Measurements from ENCODE around the gene ANKH. TPM values are rescaled to one million over a fixed set of nuclear protein-coding genes. Genes with fewer than 3 reads are reported as not detected.

The ANKH gene
- total RNA-seq, 1 experiment from 2014 or later = 65.2 TPM

DNA sequence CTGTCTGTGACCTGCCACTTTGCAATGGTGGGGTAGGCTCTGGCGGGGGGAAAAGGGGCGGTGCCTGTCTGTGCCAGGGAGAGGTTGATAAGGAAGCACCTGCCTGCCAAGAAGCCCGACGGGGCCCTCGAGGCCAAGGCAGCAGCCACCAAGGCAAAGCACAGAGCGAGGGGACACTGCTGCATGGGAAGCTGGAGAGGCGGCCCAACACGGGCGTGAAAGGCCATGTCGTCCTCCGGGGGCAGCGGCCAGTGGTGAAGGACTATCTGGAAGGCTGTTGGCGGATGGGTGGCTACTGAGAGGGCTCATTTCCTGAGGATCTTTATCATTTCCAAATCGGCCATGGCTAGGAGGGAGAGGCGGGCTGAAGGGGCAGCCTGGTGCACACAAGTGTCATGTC, 140.7 kb downstream of the ANKH start (continued):
- TF ChIP-seq CTCF (IDR thresholded peaks at IDR 0.05 in 2 of 3, conservative IDR thresholded peaks at IDR 0.05 in 1 of 3; ENCODE audit: borderline replicate concordance in 1 of 3, insufficient read depth in 1 of 3, low read depth in 2 of 3, low read length in 2 of 3) = no peak
- no peak for TF ChIP-seq YY1 (IDR thresholded peaks at IDR 0.05; ENCODE audit: extremely low read depth, insufficient replicate concordance, low read depth, low read length)
- TF ChIP-seq POLR2A (IDR thresholded peaks at IDR 0.05; ENCODE audit: borderline replicate concordance, extremely low read depth, insufficient read depth, insufficient read length) = no peak

- Histone ChIP-seq H3K9me3 (ENCODE audit: control insufficient read depth in 1 of 2, insufficient read depth in 1 of 2, low read depth in 1 of 2, low read length in 2 of 2) (no peaks in the 10 kb centered on the region), H3K36me3 (ENCODE audit: control insufficient read depth in 1 of 2, insufficient read depth in 2 of 2, low read length in 2 of 2) (no peaks in the 10 kb centered on the region), H3K9ac (ENCODE audit: low read length) (no peak overlapping the region), H3K27ac (ENCODE audit: low read depth, low read length) (no peak overlapping the region), H2AFZ (ENCODE audit: low read depth, low read length, poor library complexity, severe bottlenecking) (no peak overlapping the region), H3K4me3 (replicated peaks in 1 of 2; ENCODE audit: low read depth in 1 of 2, low read length in 2 of 2) (no peak overlapping the region), H3K79me2 (ENCODE audit: insufficient read depth, low read length) (no peaks in the 10 kb centered on the region), H3K4me2 (ENCODE audit: low read length) (no peak overlapping the region), H3K4me1 (ENCODE audit: control insufficient read depth in 1 of 2, insufficient read depth in 2 of 2, low read length in 2 of 2) (no peaks in the 10 kb centered on the region), H3K27me3 (ENCODE audit: insufficient read depth, low read length) (no peaks in the 10 kb centered on the region), H4K20me1 (ENCODE audit: insufficient read depth) (no peaks in the 10 kb centered on the region), H3K9me2 (ENCODE audit: insufficient read depth) (no peaks in the 10 kb centered on the region)
- POLR2A ChIA-PET = no interaction called here
- no TSS peak for BruUV-seq (replicated peaks)
- RAD21 ChIA-PET (ENCODE audit: low non-redundant PET in 1 of 2, low total read pairs in 2 of 2, uncharacterized antibody in 2 of 2, unreplicated experiment in 2 of 2) = no interaction called here
- CTCF ChIA-PET = interaction anchor here (4.7 kb wide), 1 partner anchor 273 kb away, joined by 39 read pairs; no protein-coding TSS in a partner anchor
- intact Hi-C loops (cut with micrococcal nuclease) = no loop called here
- no peak for DNase-seq (ENCODE audit: low read depth, low spot score)
- no peak for ATAC-seq
- no peak for TF ChIP-seq REST (IDR thresholded peaks at IDR 0.05; ENCODE audit: low read depth)
These were observed 141.1 kb downstream of the ANKH start for GRCh38 chr5:14730466-14730865.
